ENCODE results near the gene PCDHGA4.

PCDHGA4 gene

GRCh38 chr5:141349917-141350619 lies 4.8 kb upstream of the PCDHGA4 start, which contains the start of gene PCDHGB1:
Gene PCDHGB1, plus strand, starts transcription at chr5:141350099. Its CDS starts 162 bp downstream, at chr5:141350261.
- TF ChIP-seq LEF1 (IDR thresholded peaks at IDR 0.05; ENCODE audit: borderline replicate concordance) (no peak), ELF4 (IDR thresholded peaks at IDR 0.05) (no peak), SP1 (IDR thresholded peaks at IDR 0.05) (no peak), CTBP1 (IDR thresholded peaks at IDR 0.05; ENCODE audit: borderline replicate concordance) (no peak), L3MBTL2 (conservative IDR thresholded peaks at IDR 0.05) (no peak), BHLHE40 (IDR thresholded peaks at IDR 0.05; ENCODE audit: borderline replicate concordance) (no peak), ARNT (IDR thresholded peaks at IDR 0.05) (no peak), FOXK2 (IDR thresholded peaks at IDR 0.05) (no peak), FOXA1 (IDR thresholded peaks at IDR 0.05) (no peak), NFRKB (IDR thresholded peaks at IDR 0.05) (no peak), ZNF384 (IDR thresholded peaks at IDR 0.05) (no peak), HDGF (IDR thresholded peaks at IDR 0.05; ENCODE audit: borderline replicate concordance) (no peak), FOXM1 (IDR thresholded peaks at IDR 0.05; ENCODE audit: borderline replicate concordance) (no peak), TARDBP (IDR thresholded peaks at IDR 0.05) (no peak), PKNOX1 (IDR thresholded peaks at IDR 0.05) (no peak), SUZ12 (IDR thresholded peaks at IDR 0.05) (no peak)
- CTCF ChIA-PET, result interaction anchor here (0.7 kb wide), 1 partner anchor 206 kb away, joined by 3 read pairs; no protein-coding TSS in a partner anchor
- POLR2A ChIA-PET, result no interaction called here
- peak; percentile 51 for DNase-seq (ENCODE audit: extremely low spot score)

- POLR2A ChIA-PET, result no interaction called here
- CTCF ChIA-PET, result no interaction called here
- DNase-seq (ENCODE audit: extremely low spot score), result no peak
- TF ChIP-seq SUZ12 (IDR thresholded peaks at IDR 0.05), result no peak
- no peak for TF ChIP-seq ELF4 (IDR thresholded peaks at IDR 0.05)
- TF ChIP-seq HDGF (IDR thresholded peaks at IDR 0.05; ENCODE audit: borderline replicate concordance), result no peak
- TF ChIP-seq NFRKB (IDR thresholded peaks at IDR 0.05), result no peak
- no peak for TF ChIP-seq FOXA1 (IDR thresholded peaks at IDR 0.05)
- TF ChIP-seq FOXK2 (IDR thresholded peaks at IDR 0.05), result no peak
- TF ChIP-seq BHLHE40 (IDR thresholded peaks at IDR 0.05; ENCODE audit: borderline replicate concordance), result no peak
Measured at GRCh38 chr5:141351591-141351990, 3.2 kb upstream of the PCDHGA4 start.

GRCh38 chr5:141355641-141356040 lies 820 bp downstream of the PCDHGA4 start:
- no peak for DNase-seq (ENCODE audit: extremely low spot score)
- POLR2A ChIA-PET, result no interaction called here
- TF ChIP-seq BHLHE40 (IDR thresholded peaks at IDR 0.05; ENCODE audit: borderline replicate concordance), result no peak
- TF ChIP-seq HDGF (IDR thresholded peaks at IDR 0.05; ENCODE audit: borderline replicate concordance), result no peak
- TF ChIP-seq NFRKB (IDR thresholded peaks at IDR 0.05), result no peak
- TF ChIP-seq ARNT (IDR thresholded peaks at IDR 0.05), result no peak
- no peak for TF ChIP-seq ELF4 (IDR thresholded peaks at IDR 0.05)
- no peak for TF ChIP-seq FOXA1 (IDR thresholded peaks at IDR 0.05)
- TF ChIP-seq CTBP1 (IDR thresholded peaks at IDR 0.05; ENCODE audit: borderline replicate concordance), result no peak
- no peak for TF ChIP-seq ZNF384 (IDR thresholded peaks at IDR 0.05)
- no peak for TF ChIP-seq SUZ12 (IDR thresholded peaks at IDR 0.05)
- no peak for TF ChIP-seq TARDBP (IDR thresholded peaks at IDR 0.05)
- no peak for TF ChIP-seq FOXK2 (IDR thresholded peaks at IDR 0.05)
- no peak for TF ChIP-seq SP1 (IDR thresholded peaks at IDR 0.05)
- TF ChIP-seq PKNOX1 (IDR thresholded peaks at IDR 0.05), result no peak
- CTCF ChIA-PET, result interaction anchor here (0.6 to 0.7 kb wide), 2 partner anchors 12 to 182 kb away, joined by 3 read pairs; partner anchors contain the start of gene PCDHGA3

GRCh38 chr5:141356133-141356532 lies 1.3 kb downstream of the PCDHGA4 start:
- no peak for TF ChIP-seq ZNF384 (IDR thresholded peaks at IDR 0.05)
- TF ChIP-seq CTBP1 (IDR thresholded peaks at IDR 0.05; ENCODE audit: borderline replicate concordance), result no peak
- no peak for TF ChIP-seq NFRKB (IDR thresholded peaks at IDR 0.05)
- TF ChIP-seq TARDBP (IDR thresholded peaks at IDR 0.05), result no peak
- no peak for TF ChIP-seq HDGF (IDR thresholded peaks at IDR 0.05; ENCODE audit: borderline replicate concordance)
- TF ChIP-seq PKNOX1 (IDR thresholded peaks at IDR 0.05), result no peak
- DNase-seq (ENCODE audit: extremely low spot score), result no peak
- ChIA-PET POLR2A (no interaction called here), CTCF (interaction anchor here (0.6 kb wide), 1 partner anchor 182 kb away, joined by 3 read pairs; no protein-coding TSS in a partner anchor)

GRCh38 chr5:141356950-141357349 lies 2.1 kb downstream of the PCDHGA4 start:
- DNase-seq (ENCODE audit: extremely low spot score), result no peak
- ChIA-PET POLR2A (no interaction called here), CTCF (no interaction called here)
- TF ChIP-seq NFRKB (IDR thresholded peaks at IDR 0.05), result no peak
- no peak for TF ChIP-seq BHLHE40 (IDR thresholded peaks at IDR 0.05; ENCODE audit: borderline replicate concordance)
- TF ChIP-seq FOXA1 (IDR thresholded peaks at IDR 0.05), result no peak
- TF ChIP-seq ELF4 (IDR thresholded peaks at IDR 0.05), result no peak

- DNase-seq (ENCODE audit: extremely low spot score), result peak; percentile 14
- ChIA-PET POLR2A (no interaction called here), CTCF (interaction anchor here (0.6 to 0.9 kb wide), 2 partner anchors 153 to 204 kb away, joined by 4 to 5 read pairs; no protein-coding TSS in a partner anchor)
- TF ChIP-seq L3MBTL2 (conservative IDR thresholded peaks at IDR 0.05) (no peak), FOXM1 (IDR thresholded peaks at IDR 0.05; ENCODE audit: borderline replicate concordance) (no peak), SUZ12 (IDR thresholded peaks at IDR 0.05) (no peak), SP1 (IDR thresholded peaks at IDR 0.05) (no peak), ELF4 (IDR thresholded peaks at IDR 0.05) (no peak), FOXA1 (IDR thresholded peaks at IDR 0.05) (no peak), TARDBP (IDR thresholded peaks at IDR 0.05) (no peak)
Measured at GRCh38 chr5:141359790-141360426, 5.1 kb downstream of the PCDHGA4 start, which contains the start of gene PCDHGB2. Gene PCDHGB2, plus strand, starts transcription at chr5:141359994. Its CDS starts 142 bp downstream, at chr5:141360136.
